Panc1 (cell line): Measurements from ENCODE around the gene HEMGN. TPM values are rescaled to one million over a fixed set of nuclear protein-coding genes. Genes with fewer than 3 reads are reported as not detected.

ENCODE experiments used
- ATAC-seq: fragments of 200-7000 bp; cut with Tn5 transposase; 2 replicates; pipeline ENCODE4 v1.9.1; 2020; ENCODE audit warnings: mild to moderate bottlenecking, moderate library complexity
- BruUV-seq: library from RNA; stranded (reverse); fragments of 400-500 nt; replicated peaks from 2 replicates; lab custom pipeline; 2021; lab: Mats Ljungman, UMichigan
- CTCF ChIA-PET: fragments of 300-600 bp; sonication (Branson Sonifier 250); formaldehyde crosslinking; loops from one replicate; lab custom pipeline; 2022; ENCODE audit warnings: antibody characterized with exemption; lab: Charles Lee
- POLR2A ChIA-PET: fragments of 300-600 bp; sonication (Branson Sonifier 250); formaldehyde crosslinking; loops from one replicate; lab custom pipeline; 2022; ENCODE audit warnings: antibody characterized with exemption; lab: Charles Lee
- DNase-seq: peaks from one replicate; pipeline ENCODE4 v3.0.0-alpha.2; 2010; ENCODE audit warnings: low read depth, low spot score
- H3K27ac ChIP-seq: 2 replicates; pipeline ENCODE4 v1.5.1; 2011; ENCODE audit warnings: mild to moderate bottlenecking, low read length, inconsistent platforms
- H3K27me3 ChIP-seq: fragments of 200-500 bp; sonication (Bioruptor generic); 2 replicates; pipeline ENCODE4 v1.6.0; 2014; ENCODE audit warnings: low read length, inconsistent platforms; ENCODE audit not compliant: control insufficient read depth, insufficient read depth
- H3K36me3 ChIP-seq: fragments of 200-500 bp; sonication (Bioruptor generic); 2 replicates; pipeline ENCODE4 v1.5.1; 2014; ENCODE audit warnings: inconsistent platforms, mild to moderate bottlenecking, low read length, moderate library complexity; ENCODE audit not compliant: control insufficient read depth, insufficient read depth
- H3K4me1 ChIP-seq: 2 replicates; pipeline ENCODE4 v1.5.1; 2011; ENCODE audit warnings: inconsistent platforms, mild to moderate bottlenecking, low read length, moderate library complexity; ENCODE audit not compliant: control insufficient read depth, insufficient read depth
- H3K4me3 ChIP-seq, 2 experiments: 2 replicates each; pipeline ENCODE4 v1.5.1; 2011 to 2012; ENCODE audit warnings: low read depth in 2 of 2, low read length in 2 of 2, mild to moderate bottlenecking in 2 of 2, inconsistent platforms in 1 of 2, moderate library complexity in 1 of 2
- H3K9me3 ChIP-seq: fragments of 200-500 bp; sonication (Bioruptor generic); 2 replicates; pipeline ENCODE4 v1.5.1; 2014; ENCODE audit warnings: low read depth, mild to moderate bottlenecking, inconsistent platforms, low read length, moderate library complexity; ENCODE audit not compliant: control insufficient read depth, insufficient read depth
- CTCF ChIP-seq: fragments of 450-650 bp; IDR thresholded peaks from 2 replicates; pipeline ENCODE4 v1.5.1; 2017; ENCODE audit warnings: mild to moderate bottlenecking
- POLR2AphosphoS5 ChIP-seq: IDR thresholded peaks from 2 replicates; pipeline ENCODE4 v1.6.1; 2012; ENCODE audit warnings: mild to moderate bottlenecking, low read depth, low read length, moderate library complexity
- REST ChIP-seq, 2 experiments: IDR thresholded peaks; 2 replicates each; pipeline ENCODE4 v1.6.1; 2011 to 2012; ENCODE audit warnings: low read depth in 2 of 2, control low read depth in 1 of 2, low read length in 1 of 2, mild to moderate bottlenecking in 1 of 2, moderate library complexity in 1 of 2; ENCODE audit not compliant: insufficient read depth in 1 of 2
- SIN3A ChIP-seq: IDR thresholded peaks from 2 replicates; pipeline ENCODE4 v1.6.1; 2012; ENCODE audit warnings: low read depth, mild to moderate bottlenecking, low read length, moderate library complexity, borderline replicate concordance; ENCODE audit not compliant: insufficient read depth
- TCF7L2 ChIP-seq: IDR thresholded peaks from 2 replicates; pipeline ENCODE4 v1.6.1; 2011; ENCODE audit warnings: mild to moderate bottlenecking, low read depth, low read length, inconsistent platforms
- in situ Hi-C: cut with HindIII; loops from 2 replicates; pipeline ENCODE4 v1.10.0; 2016; ENCODE audit warnings: low sequenced_read_pairs, low pct_unique_long_range_greater_than_20kb
- intact Hi-C: fragments of 100-400 bp; cut with micrococcal nuclease; formaldehyde crosslinking; loops from one replicate; pipeline ENCODE4 v1.10.0; 2022; ENCODE audit not compliant: unreplicated experiment
- total RNA-seq: library from RNA; stranded (reverse); gene quantifications from one replicate; pipeline ENCODE4 v1.2.1, GENCODE V29; 2021; ENCODE audit not compliant: unreplicated experiment

Gene HEMGN
- total RNA-seq, 1 experiment from 2014 or later = not detected

- Histone ChIP-seq H3K9me3 (no peaks in the 10 kb centered on the region), H3K36me3 (no peaks in the 10 kb centered on the region), H3K27me3 (no peaks in the 10 kb centered on the region), H3K4me1 (no peaks in the 10 kb centered on the region), H3K27ac (no peak overlapping the region), H3K4me3 (no peak overlapping the region)
- no peak for DNase-seq
- ATAC-seq = no peak
- TF ChIP-seq SIN3A (no peak), TCF7L2 (no peak), CTCF (no peak), REST (IDR thresholded peaks at IDR 0.05; ENCODE audit: insufficient read depth in 1 of 2, low read depth in 2 of 2, low read length in 1 of 2) (no peak), POLR2AphosphoS5 (no peak)
- ChIA-PET CTCF (no interaction called here), POLR2A (interaction anchor here (0.6 kb wide), 1 partner anchor 44 kb away, joined by 16 read pairs; no protein-coding TSS in a partner anchor)
- intact Hi-C loops = no loop called here
- no TSS peak for BruUV-seq
- in situ Hi-C loops = no loop called here
Observed at GRCh38 chr9:97970165-97970564, 32.2 kb upstream of the HEMGN start.

GRCh38 chr9:97969014-97969413 is 31.0 kb upstream of the HEMGN start:
- ATAC-seq (no peak), DNase-seq (no peak)
- Histone ChIP-seq H3K4me3 (no peak overlapping the region), H3K27ac (no peak overlapping the region), H3K36me3 (no peaks in the 10 kb centered on the region), H3K9me3 (no peaks in the 10 kb centered on the region), H3K27me3 (no peaks in the 10 kb centered on the region), H3K4me1 (no peaks in the 10 kb centered on the region)
- POLR2A ChIA-PET = no interaction called here
- intact Hi-C loops (no loop called here), in situ Hi-C loops (no loop called here)
- TF ChIP-seq POLR2AphosphoS5 (no peak), CTCF (no peak)
- CTCF ChIA-PET = no interaction called here
- BruUV-seq = no TSS peak
